Spleen (tissue), 7 donors: ENCODE results near the gene CNTNAP2.

Experiments used
- POLR2A ChIP-seq, 3 donors: fragments of 450-650 bp; IDR thresholded peaks; one replicate each; pipeline ENCODE4 v1.5.1; 2017; ENCODE audit warnings: antibody characterized with exemption in 3 of 3, mild to moderate bottlenecking in 1 of 3
- TF ChIP-seq, protein P1 (sequence below), 11 experiments: fragments of 200-600 bp in 7 of 11; fragments of 450-650 bp in 4 of 11; sonication (generic) in 4 of 11; IDR thresholded peaks in 8 of 11; conservative IDR thresholded peaks in 3 of 11; 1 replicate in 7 of 11; 2 replicates in 4 of 11; pipeline versions ENCODE4 v1.4.0 to v1.8.0; 2016 to 2021; ENCODE audit warnings: antibody characterized with exemption in 11 of 11, inconsistent platforms in 4 of 11, mild to moderate bottlenecking in 1 of 11
- donor health status: DM: no; HTN: no; CAD: no; lungs with moderate emphysema.
- donor health status: DM: no; HTN: no; CAD: no.
- donor health status: DM: no; HTN: no; CAD: no.

DNA sequence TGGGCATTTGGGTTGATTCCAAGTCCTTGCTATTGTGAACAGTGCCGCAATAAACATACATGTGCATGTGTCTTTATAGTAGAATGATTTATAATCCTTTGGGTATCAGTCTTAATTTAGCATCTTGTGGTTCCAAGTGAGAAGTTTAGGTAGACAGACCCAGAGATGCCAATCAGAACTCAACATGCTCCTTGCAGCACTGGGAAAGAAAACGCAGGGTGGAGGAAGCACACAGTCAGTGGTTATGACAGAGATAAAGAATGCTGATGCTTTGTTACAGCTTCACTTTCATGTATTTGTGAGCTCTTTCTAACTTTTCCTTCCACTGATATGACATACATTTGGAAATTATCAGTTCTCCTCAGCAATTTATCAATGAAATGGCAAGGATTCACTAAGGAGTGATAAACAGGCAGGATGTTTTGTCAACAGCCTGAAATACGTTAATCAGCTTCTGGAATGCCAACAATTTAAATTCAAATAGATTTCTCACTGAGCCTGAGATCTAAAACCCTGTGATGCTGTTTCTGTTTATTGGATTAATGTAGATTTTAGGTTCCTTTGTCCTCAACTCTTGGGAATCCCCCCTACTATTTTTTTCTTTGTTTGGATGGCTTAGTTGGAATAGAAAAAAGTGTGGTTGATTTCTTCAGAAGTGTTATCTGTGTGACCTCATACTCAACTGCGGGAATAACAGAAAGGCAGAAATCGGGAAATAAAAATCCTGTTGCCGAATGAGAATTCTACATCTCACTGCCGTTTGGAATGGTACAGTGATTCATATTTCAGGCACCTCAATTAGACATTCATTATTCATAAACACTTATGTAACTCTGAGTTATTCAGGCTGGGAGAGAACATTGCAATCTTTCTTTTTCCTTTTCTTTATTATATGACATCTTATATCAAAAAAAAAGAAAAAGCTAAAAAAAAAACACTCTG is 675.0 kb downstream of the CNTNAP2 start:
- TF ChIP-seq, protein P1, sequence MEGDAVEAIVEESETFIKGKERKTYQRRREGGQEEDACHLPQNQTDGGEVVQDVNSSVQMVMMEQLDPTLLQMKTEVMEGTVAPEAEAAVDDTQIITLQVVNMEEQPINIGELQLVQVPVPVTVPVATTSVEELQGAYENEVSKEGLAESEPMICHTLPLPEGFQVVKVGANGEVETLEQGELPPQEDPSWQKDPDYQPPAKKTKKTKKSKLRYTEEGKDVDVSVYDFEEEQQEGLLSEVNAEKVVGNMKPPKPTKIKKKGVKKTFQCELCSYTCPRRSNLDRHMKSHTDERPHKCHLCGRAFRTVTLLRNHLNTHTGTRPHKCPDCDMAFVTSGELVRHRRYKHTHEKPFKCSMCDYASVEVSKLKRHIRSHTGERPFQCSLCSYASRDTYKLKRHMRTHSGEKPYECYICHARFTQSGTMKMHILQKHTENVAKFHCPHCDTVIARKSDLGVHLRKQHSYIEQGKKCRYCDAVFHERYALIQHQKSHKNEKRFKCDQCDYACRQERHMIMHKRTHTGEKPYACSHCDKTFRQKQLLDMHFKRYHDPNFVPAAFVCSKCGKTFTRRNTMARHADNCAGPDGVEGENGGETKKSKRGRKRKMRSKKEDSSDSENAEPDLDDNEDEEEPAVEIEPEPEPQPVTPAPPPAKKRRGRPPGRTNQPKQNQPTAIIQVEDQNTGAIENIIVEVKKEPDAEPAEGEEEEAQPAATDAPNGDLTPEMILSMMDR (IDR thresholded peaks at IDR 0.05 in 8 of 11, conservative IDR thresholded peaks at IDR 0.05 in 3 of 11), result no peak
- no peak for TF ChIP-seq POLR2A (IDR thresholded peaks at IDR 0.05)
